Measurements from ENCODE around the gene TSPAN19. TPM values are rescaled to one million over a fixed set of nuclear protein-coding genes. Genes with fewer than 3 reads are reported as not detected.

The TSPAN19 gene
- total RNA-seq, 4 donors from 2014 or later = not detected

DNA sequence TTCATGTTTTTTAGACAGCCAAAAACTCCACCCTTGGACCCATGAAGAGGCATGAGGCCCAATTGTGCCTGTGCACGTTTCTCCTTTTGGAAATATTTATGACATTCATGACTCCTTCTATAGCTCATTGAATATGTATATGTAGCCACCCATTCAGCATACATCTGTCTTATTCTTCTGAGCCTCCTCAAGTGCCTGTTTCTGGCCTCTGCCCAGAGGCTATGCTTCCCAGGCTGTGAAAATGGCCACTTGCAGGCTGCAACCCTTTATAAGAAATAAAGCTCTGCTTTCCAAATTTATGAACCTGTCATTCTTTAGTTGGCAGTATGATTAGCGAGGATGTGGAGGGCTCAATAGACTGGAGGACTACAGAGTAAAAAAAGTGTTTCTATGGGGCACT is 35.3 kb downstream of the TSPAN19 start:
- Histone ChIP-seq H3K4me3 (no peak overlapping the region), H3K36me3 (no peaks in the 10 kb centered on the region), H3K27ac (no peak overlapping the region), H3K27me3 (no peaks in the 10 kb centered on the region), H3K4me1 (peaks cover 0 to 15% (median 3%) of the 10 kb centered on the region in 4 donors), H3K9me3 (no peaks in the 10 kb centered on the region)
- 63 to 67% methylated on average over 2 of the region's 2 CpGs for WGBS, 2 donors (ENCODE audit: low coverage in 1 of 2)
- intact Hi-C loops (cut with DNase I; ENCODE audit: low total_unique reads) (no loop called here), in situ Hi-C loops (cut with MboI; ENCODE audit: low pct_ligation_motif_present in 1 of 4, low pct_unique_long_range_greater_than_20kb in 1 of 4, low sequenced_read_pairs in 3 of 4) (no loop called here)
- no peak for TF ChIP-seq EP300 (IDR thresholded peaks at IDR 0.05; ENCODE audit: low read depth)
- TF ChIP-seq POLR2AphosphoS5 (IDR thresholded peaks at IDR 0.05) = no peak
- no peak for TF ChIP-seq POLR2A (IDR thresholded peaks at IDR 0.05)
- TF ChIP-seq, protein P1, sequence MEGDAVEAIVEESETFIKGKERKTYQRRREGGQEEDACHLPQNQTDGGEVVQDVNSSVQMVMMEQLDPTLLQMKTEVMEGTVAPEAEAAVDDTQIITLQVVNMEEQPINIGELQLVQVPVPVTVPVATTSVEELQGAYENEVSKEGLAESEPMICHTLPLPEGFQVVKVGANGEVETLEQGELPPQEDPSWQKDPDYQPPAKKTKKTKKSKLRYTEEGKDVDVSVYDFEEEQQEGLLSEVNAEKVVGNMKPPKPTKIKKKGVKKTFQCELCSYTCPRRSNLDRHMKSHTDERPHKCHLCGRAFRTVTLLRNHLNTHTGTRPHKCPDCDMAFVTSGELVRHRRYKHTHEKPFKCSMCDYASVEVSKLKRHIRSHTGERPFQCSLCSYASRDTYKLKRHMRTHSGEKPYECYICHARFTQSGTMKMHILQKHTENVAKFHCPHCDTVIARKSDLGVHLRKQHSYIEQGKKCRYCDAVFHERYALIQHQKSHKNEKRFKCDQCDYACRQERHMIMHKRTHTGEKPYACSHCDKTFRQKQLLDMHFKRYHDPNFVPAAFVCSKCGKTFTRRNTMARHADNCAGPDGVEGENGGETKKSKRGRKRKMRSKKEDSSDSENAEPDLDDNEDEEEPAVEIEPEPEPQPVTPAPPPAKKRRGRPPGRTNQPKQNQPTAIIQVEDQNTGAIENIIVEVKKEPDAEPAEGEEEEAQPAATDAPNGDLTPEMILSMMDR (IDR thresholded peaks at IDR 0.05) = no peak
- no peak for DNase-seq

DNA sequence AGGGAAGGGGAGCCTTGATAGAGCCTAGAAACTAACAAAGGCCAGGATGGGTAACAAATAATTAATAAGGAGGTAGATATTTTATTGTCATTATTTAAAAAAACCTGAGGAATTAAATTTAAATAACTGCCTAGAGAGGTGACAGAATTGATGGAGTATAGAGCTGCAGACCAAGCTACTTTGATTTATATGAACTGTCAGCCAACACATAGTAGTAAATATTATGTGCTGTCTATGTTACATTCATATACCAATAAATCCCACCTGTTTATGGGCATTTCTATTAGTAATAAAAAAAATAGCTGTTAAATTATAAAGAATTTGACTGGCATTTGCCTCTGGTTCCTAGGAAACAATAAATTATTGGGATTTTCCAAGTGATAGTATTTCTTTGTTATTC is 37.7 kb downstream of the TSPAN19 start:
- H3K36me3 ChIP-seq = no peaks in the 10 kb centered on the region
- H3K27me3 ChIP-seq = no peaks in the 10 kb centered on the region
- intact Hi-C loops (cut with DNase I; ENCODE audit: low total_unique reads) = no loop called here
- no peak overlapping the region for H3K4me3 ChIP-seq
- no peak overlapping the region for H3K27ac ChIP-seq
- in situ Hi-C loops (cut with MboI; ENCODE audit: low pct_ligation_motif_present in 1 of 4, low pct_unique_long_range_greater_than_20kb in 1 of 4, low sequenced_read_pairs in 3 of 4) = no loop called here
- no peak for DNase-seq
- TF ChIP-seq POLR2A (IDR thresholded peaks at IDR 0.05) (no peak), EP300 (IDR thresholded peaks at IDR 0.05; ENCODE audit: low read depth) (no peak), POLR2AphosphoS5 (IDR thresholded peaks at IDR 0.05) (no peak)
- TF ChIP-seq, protein P1 (IDR thresholded peaks at IDR 0.05) = no peak
- H3K4me1 ChIP-seq = peaks cover 0 to 15% (median 3%) of the 10 kb centered on the region in 4 donors
- no peaks in the 10 kb centered on the region for H3K9me3 ChIP-seq

DNA sequence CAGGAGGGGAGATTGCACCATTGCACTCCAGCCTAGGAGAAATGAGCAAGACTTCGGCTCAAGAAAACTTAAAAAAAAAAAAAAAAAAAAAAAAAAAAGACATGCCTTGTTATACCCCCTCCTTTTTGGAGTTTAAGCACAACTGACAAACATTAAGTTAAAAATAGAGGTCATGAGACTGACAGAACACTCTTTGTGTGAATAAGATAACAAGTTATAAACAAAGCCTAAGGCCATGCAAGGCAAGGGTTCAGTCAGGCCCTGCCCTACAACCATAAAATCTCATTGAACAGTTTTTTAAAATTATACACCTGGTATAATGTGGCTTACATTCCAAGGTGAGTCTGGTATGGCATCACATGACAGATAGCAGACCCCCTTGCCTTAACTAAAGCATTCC is 39.3 kb downstream of the TSPAN19 start:
- H3K36me3 ChIP-seq = no peaks in the 10 kb centered on the region
- peaks cover 0 to 15% (median 3%) of the 10 kb centered on the region in 4 donors for H3K4me1 ChIP-seq
- H3K4me3 ChIP-seq = no peak overlapping the region
- no peaks in the 10 kb centered on the region for H3K9me3 ChIP-seq
- in situ Hi-C loops (cut with MboI; ENCODE audit: low pct_ligation_motif_present in 1 of 4, low pct_unique_long_range_greater_than_20kb in 1 of 4, low sequenced_read_pairs in 3 of 4) (no loop called here), intact Hi-C loops (cut with DNase I; ENCODE audit: low total_unique reads) (no loop called here)
- 60% methylated on average over 1 of the region's 1 CpG; no CpG with 5 or more reads in 1 of the 2 donors for WGBS, 2 donors (ENCODE audit: low coverage in 1 of 2)
- no peak for DNase-seq
- H3K27me3 ChIP-seq = no peaks in the 10 kb centered on the region
- no peak for TF ChIP-seq EP300 (IDR thresholded peaks at IDR 0.05; ENCODE audit: low read depth)
- no peak for TF ChIP-seq POLR2AphosphoS5 (IDR thresholded peaks at IDR 0.05)
- TF ChIP-seq, protein P1 (IDR thresholded peaks at IDR 0.05) = no peak
- no peak for TF ChIP-seq POLR2A (IDR thresholded peaks at IDR 0.05)
- H3K27ac ChIP-seq = no peak overlapping the region

DNA sequence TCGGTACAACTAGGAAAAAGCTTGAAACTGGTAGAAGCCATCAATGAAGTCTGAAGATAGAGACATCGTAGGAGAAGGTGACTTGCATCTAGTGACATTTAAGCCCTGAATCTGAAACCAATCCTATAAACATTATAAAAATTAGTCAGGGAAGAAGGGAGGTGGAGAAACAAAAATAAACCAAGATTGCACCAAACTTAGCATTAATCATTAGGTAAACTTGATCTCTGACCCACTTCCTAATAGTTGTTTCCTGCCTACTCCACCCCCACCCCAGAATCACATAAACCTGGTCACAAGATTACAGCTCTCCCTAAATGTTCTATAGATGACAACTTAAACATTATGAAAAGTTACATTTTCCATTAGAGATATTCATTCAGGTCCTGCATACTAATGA is 40.4 kb downstream of the TSPAN19 start:
- no peak overlapping the region for H3K4me3 ChIP-seq
- no peaks in the 10 kb centered on the region for H3K27me3 ChIP-seq
- in situ Hi-C loops (cut with MboI; ENCODE audit: low pct_ligation_motif_present in 1 of 4, low pct_unique_long_range_greater_than_20kb in 1 of 4, low sequenced_read_pairs in 3 of 4) (no loop called here), intact Hi-C loops (cut with DNase I; ENCODE audit: low total_unique reads) (no loop called here)
- TF ChIP-seq, protein P1 (IDR thresholded peaks at IDR 0.05) = no peak
- TF ChIP-seq POLR2A (IDR thresholded peaks at IDR 0.05) (no peak), POLR2AphosphoS5 (IDR thresholded peaks at IDR 0.05) (no peak), EP300 (IDR thresholded peaks at IDR 0.05; ENCODE audit: low read depth) (no peak)
- 27 to 60% methylated on average over 2 of the region's 2 CpGs for WGBS, 2 donors (ENCODE audit: low coverage in 1 of 2)
- H3K27ac ChIP-seq = no peak overlapping the region
- no peaks in the 10 kb centered on the region for H3K36me3 ChIP-seq
- peaks cover 0 to 15% (median 3%) of the 10 kb centered on the region in 4 donors for H3K4me1 ChIP-seq
- DNase-seq = no peak
- no peaks in the 10 kb centered on the region for H3K9me3 ChIP-seq
